ENCODE results near the gene AUTS2.

- TF ChIP-seq GATA3 (IDR thresholded peaks at IDR 0.05; ENCODE audit: low read depth, low read length): no peak
- TF ChIP-seq GATA2 (IDR thresholded peaks at IDR 0.05; ENCODE audit: low read depth, low read length): no peak
Observed at GRCh38 chr7:70218006-70218405, 619.7 kb downstream of the AUTS2 start.
